Breast epithelium (tissue), 3 donors: ENCODE data around the gene OTOL1.

Experiments
- POLR2A ChIP-seq: fragments of 450-650 bp; IDR thresholded peaks from one replicate; pipeline ENCODE4 v1.6.1; 2016; ENCODE audit warnings: antibody characterized with exemption, mild to moderate bottlenecking, moderate library complexity
- POLR2AphosphoS5 ChIP-seq, 3 donors: sonication (generic); formaldehyde crosslinking; IDR thresholded peaks; one replicate each; pipeline ENCODE4 v1.6.1; 2017; ENCODE audit warnings: antibody characterized with exemption in 3 of 3
- TF ChIP-seq, protein P1 (sequence below), 3 donors: fragments of 450-650 bp; IDR thresholded peaks; one replicate each; pipeline ENCODE4 v1.5.1; 2016 to 2017; ENCODE audit warnings: antibody characterized with exemption in 3 of 3, mild to moderate bottlenecking in 3 of 3, moderate library complexity in 3 of 3

DNA sequence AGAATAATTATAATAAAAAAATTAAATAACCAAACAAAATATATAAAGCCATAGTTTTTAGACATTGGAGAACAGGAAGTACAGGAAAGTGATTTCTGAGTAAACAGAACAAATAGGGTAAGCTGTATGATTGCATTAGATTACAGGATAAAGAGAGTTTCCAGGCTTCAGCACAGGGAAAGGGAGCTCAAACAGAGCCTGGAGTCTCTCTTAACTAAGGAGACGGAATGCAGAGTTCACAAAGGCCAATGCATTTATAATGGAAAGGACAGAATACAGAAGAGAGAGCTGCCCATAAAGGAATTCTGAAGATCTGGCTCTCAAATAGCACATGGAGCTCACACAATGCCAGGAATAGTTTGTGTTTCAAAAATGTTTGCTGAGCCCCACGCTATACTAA, 42.0 kb upstream of the OTOL1 start:
- TF ChIP-seq, protein P1, sequence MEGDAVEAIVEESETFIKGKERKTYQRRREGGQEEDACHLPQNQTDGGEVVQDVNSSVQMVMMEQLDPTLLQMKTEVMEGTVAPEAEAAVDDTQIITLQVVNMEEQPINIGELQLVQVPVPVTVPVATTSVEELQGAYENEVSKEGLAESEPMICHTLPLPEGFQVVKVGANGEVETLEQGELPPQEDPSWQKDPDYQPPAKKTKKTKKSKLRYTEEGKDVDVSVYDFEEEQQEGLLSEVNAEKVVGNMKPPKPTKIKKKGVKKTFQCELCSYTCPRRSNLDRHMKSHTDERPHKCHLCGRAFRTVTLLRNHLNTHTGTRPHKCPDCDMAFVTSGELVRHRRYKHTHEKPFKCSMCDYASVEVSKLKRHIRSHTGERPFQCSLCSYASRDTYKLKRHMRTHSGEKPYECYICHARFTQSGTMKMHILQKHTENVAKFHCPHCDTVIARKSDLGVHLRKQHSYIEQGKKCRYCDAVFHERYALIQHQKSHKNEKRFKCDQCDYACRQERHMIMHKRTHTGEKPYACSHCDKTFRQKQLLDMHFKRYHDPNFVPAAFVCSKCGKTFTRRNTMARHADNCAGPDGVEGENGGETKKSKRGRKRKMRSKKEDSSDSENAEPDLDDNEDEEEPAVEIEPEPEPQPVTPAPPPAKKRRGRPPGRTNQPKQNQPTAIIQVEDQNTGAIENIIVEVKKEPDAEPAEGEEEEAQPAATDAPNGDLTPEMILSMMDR (IDR thresholded peaks at IDR 0.05) = no peak
- TF ChIP-seq POLR2A = no peak
- no peak for TF ChIP-seq POLR2AphosphoS5 (IDR thresholded peaks at IDR 0.05)
